ENCODE results near the gene STT3B. TPM values are rescaled to one million over a fixed set of nuclear protein-coding genes. Genes with fewer than 3 reads are reported as not detected.
A peak's percentile ranks its signal among the peaks of the same experiment; 100 is the strongest.

STT3B gene
- total and polyA plus RNA-seq, 8 donors = 127 to 176 (median 160) TPM

DNA sequence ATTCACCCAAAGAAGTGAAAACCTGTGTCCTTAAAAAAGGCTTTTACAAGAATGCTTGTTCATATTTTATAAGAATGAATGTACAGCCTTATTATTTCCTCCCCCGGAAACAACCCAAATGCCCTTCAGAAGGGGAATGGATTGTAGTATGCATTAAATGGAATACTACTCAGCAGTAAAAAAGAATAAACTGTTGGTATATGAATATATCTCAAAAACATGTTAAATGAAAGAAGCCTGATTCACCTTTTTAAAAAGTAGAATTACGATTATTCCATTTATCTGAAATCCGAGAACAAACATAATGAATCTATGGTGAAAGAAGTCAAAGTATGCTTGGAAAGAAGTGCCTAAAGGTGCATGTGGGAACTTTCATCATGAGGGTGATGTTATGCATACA is 20.5 kb downstream of the STT3B start:
- intact Hi-C loops (cut with DNase I) = no loop called here
- H3K4me3 ChIP-seq = no peak overlapping the region
- no peaks in the 10 kb centered on the region for H3K36me3 ChIP-seq
- TF ChIP-seq, protein P1, sequence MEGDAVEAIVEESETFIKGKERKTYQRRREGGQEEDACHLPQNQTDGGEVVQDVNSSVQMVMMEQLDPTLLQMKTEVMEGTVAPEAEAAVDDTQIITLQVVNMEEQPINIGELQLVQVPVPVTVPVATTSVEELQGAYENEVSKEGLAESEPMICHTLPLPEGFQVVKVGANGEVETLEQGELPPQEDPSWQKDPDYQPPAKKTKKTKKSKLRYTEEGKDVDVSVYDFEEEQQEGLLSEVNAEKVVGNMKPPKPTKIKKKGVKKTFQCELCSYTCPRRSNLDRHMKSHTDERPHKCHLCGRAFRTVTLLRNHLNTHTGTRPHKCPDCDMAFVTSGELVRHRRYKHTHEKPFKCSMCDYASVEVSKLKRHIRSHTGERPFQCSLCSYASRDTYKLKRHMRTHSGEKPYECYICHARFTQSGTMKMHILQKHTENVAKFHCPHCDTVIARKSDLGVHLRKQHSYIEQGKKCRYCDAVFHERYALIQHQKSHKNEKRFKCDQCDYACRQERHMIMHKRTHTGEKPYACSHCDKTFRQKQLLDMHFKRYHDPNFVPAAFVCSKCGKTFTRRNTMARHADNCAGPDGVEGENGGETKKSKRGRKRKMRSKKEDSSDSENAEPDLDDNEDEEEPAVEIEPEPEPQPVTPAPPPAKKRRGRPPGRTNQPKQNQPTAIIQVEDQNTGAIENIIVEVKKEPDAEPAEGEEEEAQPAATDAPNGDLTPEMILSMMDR (IDR thresholded peaks at IDR 0.05) = no peak
- DNase-seq = no peak
- H3K4me1 ChIP-seq = peaks cover 6 to 29% of the 10 kb centered on the region in 2 donors
- no peak for ATAC-seq
- no peaks in the 10 kb centered on the region for H3K27me3 ChIP-seq
- H3K27ac ChIP-seq = no peak overlapping the region
- H3K9me3 ChIP-seq = no peaks in the 10 kb centered on the region

DNA sequence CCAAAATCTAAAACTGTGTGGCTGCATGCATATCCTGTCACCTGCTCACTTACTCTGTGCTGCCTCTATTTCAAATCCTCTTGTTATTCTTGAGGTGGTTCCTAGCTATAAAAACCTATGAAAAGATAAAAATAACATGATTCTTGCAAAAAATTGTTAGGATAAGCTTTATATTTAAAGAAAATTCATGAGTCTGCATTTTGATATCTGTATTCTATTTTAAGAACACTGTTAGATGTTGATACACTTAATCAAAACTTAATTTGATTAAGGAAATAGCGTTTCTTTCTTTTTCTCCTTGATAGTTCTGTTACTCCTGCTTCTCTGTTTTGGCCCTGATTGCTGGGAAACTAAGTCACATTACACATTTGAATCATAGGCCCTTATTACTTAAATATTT is 22.5 kb downstream of the STT3B start:
- H3K9me3 ChIP-seq = peaks cover 0 to 5% of the 10 kb centered on the region in 2 donors
- H3K4me3 ChIP-seq = no peak overlapping the region
- intact Hi-C loops (cut with DNase I) = no loop called here
- TF ChIP-seq, protein P1 (IDR thresholded peaks at IDR 0.05) = no peak
- no peak overlapping the region for H3K27ac ChIP-seq
- peaks cover 0 to 22% of the 10 kb centered on the region in 2 donors for H3K4me1 ChIP-seq
- ATAC-seq (no peak), DNase-seq (no peak)
- H3K27me3 ChIP-seq = no peaks in the 10 kb centered on the region
- no peaks in the 10 kb centered on the region for H3K36me3 ChIP-seq

DNA sequence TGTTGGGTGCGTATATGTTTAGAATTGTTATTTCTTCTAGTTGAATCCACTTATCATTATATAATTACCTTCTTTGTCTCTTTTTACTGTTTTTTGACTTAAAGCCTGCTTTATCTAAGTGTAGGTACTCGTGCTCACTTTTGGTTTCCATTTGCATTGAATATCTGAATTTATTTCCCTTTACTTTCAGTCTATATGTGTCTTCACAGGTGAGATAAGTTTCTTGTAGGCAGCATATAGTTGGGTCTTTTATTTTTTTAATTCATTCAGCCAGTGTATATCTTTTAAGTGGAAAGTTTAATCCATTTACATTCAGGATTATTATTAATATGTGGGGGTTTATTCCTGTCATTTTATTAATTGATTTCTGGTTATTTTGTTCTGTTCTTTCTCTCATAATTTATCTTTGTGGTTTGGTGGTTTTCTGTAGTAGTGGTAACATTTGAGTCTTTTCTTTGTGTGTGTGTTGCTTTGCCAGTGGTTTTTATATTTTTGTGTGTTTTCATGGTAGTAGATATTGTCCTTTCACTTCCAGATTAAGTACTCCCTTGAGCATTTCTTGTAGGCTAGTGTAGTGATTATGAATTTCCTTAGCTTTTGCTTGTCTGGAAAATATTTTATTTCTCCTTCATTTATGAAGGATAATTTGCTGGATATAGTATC is 27.3 kb downstream of the STT3B start:
- Histone ChIP-seq H3K36me3 (no peaks in the 10 kb centered on the region), H3K9me3 (peaks cover 0 to 11% of the 10 kb centered on the region in 2 donors), H3K27me3 (no peaks in the 10 kb centered on the region), H3K27ac (no peak overlapping the region), H3K4me1 (peaks cover 0 to 40% of the 10 kb centered on the region in 2 donors), H3K4me3 (no peak overlapping the region)
- intact Hi-C loops (cut with DNase I) = no loop called here
- TF ChIP-seq, protein P1 (IDR thresholded peaks at IDR 0.05) = no peak
- ATAC-seq (no peak), DNase-seq (no peak)

DNA sequence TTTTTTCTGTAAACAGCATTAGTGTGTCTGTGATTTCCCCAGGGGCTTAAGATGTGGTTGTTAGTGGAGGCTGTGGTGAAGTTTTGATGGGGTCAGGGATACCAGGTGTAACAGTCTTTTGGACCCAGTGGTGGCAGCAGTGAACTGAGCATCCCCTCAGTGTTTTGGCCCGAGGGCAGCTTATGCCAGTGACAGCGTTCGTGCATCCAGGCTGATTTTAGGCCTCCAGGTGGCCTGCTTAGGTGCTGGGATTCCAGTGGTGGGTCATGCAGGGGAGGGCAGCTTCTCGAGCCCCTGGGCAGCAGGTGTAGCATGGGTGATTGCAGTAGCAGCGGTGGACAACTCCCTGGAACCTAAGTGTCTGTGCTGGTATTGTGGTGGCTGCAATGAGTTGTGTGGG is 29.2 kb downstream of the STT3B start:
- intact Hi-C loops (cut with DNase I) = no loop called here
- no peaks in the 10 kb centered on the region for H3K27me3 ChIP-seq
- H3K4me3 ChIP-seq = no peak overlapping the region
- peaks cover 0 to 48% of the 10 kb centered on the region in 2 donors for H3K4me1 ChIP-seq
- DNase-seq (peak in 1 of 4 donors; percentile 21), ATAC-seq (no peak)
- TF ChIP-seq, protein P1 (IDR thresholded peaks at IDR 0.05) = no peak
- no peaks in the 10 kb centered on the region for H3K36me3 ChIP-seq
- H3K27ac ChIP-seq = no peak overlapping the region
- peaks cover 0 to 11% of the 10 kb centered on the region in 2 donors for H3K9me3 ChIP-seq

DNA sequence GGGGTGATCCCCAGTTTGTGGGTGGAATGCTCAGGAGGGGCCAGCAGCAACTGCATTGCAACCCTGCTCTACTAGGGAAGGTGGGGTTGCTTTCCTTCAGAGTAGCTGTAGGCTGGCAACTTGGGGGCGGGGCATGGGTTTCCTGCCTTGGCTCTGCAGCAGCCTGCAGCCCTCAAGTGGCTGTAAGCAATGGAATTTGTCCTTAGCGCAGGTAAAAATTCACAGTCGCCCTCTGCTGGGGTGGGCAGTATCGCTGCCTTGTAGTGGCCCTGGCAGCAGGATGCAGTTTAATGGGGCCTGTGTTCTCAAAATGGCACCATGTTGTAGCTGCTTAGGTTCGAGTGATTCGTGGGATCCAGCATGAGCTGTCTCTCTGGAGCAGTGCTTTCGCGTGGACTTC is 29.8 kb downstream of the STT3B start:
- no peaks in the 10 kb centered on the region for H3K27me3 ChIP-seq
- H3K27ac ChIP-seq = no peak overlapping the region
- H3K9me3 ChIP-seq = peaks cover 0 to 11% of the 10 kb centered on the region in 2 donors
- ATAC-seq = peak; percentile 70
- peaks cover 0 to 48% of the 10 kb centered on the region in 2 donors for H3K4me1 ChIP-seq
- peak in 1 of 4 donors; percentile 79 for DNase-seq
- no peak overlapping the region for H3K4me3 ChIP-seq
- H3K36me3 ChIP-seq = no peaks in the 10 kb centered on the region
- intact Hi-C loops (cut with DNase I) = no loop called here
- TF ChIP-seq, protein P1 (IDR thresholded peaks at IDR 0.05) = no peak
